Left hindlimb (tissue), 1 donor: ENCODE data around the gene TMEM87B.

Experiments used
- DNase-seq: peaks from one replicate; pipeline ENCODE4 v3.0.0-alpha.2; 2018

TMEM87B gene, protein sequence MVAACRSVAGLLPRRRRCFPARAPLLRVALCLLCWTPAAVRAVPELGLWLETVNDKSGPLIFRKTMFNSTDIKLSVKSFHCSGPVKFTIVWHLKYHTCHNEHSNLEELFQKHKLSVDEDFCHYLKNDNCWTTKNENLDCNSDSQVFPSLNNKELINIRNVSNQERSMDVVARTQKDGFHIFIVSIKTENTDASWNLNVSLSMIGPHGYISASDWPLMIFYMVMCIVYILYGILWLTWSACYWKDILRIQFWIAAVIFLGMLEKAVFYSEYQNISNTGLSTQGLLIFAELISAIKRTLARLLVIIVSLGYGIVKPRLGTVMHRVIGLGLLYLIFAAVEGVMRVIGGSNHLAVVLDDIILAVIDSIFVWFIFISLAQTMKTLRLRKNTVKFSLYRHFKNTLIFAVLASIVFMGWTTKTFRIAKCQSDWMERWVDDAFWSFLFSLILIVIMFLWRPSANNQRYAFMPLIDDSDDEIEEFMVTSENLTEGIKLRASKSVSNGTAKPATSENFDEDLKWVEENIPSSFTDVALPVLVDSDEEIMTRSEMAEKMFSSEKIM

DNA sequence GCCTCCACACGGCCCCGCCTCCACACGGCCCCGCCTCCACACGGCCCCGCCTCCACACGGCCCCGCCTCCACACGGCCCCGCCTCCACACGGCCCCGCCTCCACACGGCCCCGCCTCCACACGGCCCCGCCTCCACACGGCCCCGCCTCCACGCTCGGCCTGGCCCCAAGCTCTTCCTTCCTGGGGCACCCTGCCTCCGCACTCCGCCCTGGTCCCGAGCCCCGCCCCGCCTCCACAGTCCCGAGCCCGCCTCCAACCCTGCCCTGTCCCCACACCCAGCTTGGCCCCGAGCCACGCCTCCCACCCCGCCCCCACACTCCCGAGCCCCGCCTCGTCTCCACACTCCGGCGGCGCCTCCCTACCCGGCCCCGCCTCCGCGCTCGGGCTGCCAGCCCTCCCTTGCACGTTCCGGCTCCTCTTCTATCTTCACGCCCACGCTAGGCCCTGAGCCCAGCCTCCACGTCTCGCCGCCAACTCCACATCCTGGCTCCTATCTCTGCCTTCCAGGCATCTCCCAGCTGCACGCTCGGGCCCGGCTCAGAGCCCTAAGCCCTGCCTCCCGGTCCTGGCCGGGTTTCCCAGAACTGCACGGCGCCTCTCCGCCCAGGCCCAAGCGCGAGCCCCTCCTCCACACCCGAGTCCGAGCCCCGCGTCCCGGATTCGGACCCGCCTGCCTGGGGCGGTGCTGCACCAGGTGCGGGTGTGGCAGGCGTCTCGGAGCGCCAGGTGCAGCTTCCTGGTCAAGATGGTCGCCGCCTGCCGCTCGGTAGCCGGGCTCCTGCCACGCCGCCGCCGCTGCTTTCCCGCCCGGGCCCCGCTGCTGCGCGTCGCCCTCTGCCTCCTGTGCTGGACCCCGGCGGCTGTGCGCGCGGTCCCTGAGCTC is at the start of gene TMEM87B:
Gene TMEM87B (plus strand): TSS at position 423 of the 883 bp plus-strand sequence. CDS start 323 bp downstream, at position 746.
- DNase-seq, result peak; percentile 100

DNA sequence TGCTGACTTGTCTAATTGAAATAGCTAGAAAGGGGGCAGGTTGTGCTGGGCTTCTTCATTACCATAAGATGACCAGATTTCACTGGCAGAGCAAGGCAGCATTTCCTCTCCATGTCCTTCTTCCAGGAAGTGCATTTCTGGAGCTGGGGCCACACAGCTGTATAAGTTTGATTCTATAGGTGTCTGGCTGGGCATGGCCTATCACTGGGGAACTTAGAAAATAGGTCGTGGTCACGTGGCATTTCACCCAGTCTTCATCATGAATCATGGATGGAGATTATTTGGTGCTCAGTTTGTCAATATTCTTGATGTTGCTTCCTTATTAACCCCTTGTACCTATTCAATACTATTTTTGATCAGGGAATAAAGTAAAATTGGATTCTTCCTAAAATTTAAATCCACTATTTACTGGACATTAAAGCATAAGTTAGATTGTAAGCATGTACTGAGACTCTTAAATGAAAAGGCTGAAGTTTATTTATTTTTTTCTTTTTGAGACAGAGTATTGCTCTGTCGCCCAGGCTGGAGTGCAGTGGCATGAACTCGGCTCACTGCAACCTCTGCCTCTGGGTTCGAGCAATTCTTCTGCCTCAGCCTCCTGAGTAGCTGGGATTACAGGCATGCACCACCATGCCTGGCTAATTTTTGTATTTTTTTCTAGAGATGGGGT is 49.5 kb upstream of the TMEM87B start:
- DNase-seq, result no peak

DNA sequence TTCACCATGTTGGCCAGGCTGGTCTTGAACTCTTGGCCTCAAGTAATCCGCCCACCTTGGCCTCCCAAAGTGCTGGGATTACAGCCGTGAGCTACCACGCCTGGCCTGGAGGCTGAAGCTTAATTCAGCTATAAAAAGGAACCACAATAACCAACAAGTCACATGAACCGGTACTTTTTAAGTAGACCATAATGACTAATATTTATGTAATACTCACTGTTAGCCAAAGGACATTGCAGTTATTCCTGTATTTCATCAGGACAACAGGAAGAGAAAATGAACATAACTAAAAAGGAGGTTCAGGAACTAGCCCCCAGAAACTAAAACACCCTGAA is 49.0 kb upstream of the TMEM87B start:
- DNase-seq, result no peak

DNA sequence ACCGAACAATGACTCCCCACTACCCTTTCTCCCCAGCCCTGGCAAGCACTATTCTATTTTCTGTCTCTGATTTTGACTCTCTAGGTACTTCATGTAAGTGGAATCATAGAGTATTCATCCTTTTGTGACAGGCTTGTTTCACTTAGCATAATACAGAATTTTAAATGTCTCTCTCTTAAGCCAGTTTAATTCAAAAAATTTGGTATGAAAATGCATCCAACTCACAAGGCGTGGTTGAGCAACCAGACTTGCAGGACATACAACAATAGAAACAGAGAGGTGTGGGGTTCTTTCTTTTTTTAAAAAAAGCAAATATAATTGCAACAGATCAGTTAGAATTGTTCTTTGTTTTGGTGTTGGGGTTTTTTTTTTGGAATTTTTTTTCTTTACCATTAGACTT is 47.6 kb upstream of the TMEM87B start:
- no peak for DNase-seq

DNA sequence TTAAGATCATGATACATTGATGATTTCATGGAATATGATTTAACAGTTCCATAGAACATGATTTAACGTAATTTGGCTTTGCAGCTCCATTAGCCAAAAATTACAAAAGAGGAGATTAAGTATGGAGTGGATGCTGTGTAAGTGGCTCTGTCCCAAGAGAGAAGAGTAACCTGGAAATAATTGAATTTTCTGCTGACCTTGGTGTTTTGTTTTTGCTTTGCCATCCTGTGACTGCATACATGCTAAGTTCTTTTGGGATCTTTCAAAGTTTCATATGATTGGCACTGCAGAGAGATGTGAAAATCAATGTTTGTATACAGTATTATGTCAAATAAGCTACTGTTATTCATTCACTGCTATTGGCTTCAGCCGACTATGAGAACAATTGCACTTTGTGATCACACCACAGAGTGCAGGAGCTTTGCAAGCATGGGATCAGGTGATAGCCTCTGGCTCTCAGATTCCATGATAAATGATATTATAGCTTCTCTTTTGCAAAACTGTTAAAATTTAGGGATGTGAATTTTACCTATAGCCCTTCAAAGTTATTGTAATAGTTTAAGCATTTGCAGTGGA is 46.1 kb upstream of the TMEM87B start:
- no peak for DNase-seq

DNA sequence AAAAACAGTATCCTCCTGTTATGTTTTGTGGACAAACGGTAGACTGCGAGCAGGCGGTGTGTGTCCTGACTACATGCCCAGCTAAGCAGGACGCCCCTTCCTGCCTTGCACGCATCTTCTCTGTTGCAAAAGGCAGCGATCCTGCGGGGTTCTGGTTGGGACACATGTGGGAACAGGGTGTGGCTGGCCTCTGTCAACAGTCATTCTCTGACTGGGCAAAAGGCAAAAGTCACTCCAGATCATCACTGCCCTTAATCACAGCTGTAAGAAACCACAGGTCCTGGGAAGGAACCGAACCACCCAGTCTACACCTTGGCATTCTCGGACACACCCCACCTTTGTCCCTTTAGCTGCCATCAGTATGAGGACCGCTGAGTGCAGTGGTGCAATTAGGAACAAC is 44.3 kb upstream of the TMEM87B start:
- no peak for DNase-seq

DNA sequence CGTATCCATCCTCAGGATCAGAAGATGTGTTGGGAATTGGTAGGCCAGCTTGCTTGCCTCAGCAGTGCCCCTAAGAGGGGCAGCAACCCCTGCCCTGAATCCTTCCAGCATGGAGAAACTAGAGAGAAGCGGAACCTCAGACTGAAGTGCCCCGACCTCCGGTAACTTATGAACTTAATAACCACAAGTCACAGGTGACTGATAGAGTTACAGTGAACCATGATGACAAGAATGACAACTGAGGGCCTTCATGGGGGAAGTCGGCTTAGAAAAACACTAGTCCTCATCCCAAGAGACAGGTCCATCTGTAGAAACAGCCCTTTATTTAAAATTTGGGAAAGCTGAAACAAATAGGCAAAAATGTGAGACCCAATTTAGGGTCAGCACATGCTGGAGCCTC is 42.5 kb upstream of the TMEM87B start:
- no peak for DNase-seq

DNA sequence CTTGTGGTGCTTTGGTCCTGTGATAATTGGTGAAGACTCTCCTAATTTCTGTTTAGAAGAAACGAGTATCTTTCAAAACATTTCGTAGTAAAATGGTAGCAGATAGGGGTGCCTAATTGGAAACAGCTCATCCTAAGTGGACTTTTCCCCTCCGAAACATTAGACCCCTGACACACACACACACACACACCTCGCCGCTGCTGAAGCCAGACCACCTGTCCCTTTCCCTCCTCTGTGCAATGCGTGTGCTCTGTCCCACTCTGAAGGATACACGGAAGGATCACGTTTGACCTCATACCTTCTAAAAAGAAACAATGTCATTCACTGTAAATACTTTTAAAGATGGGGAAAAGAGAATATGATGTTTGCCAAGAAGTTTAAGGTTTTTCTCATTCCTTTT is 36.2 kb upstream of the TMEM87B start:
- no peak for DNase-seq

DNA sequence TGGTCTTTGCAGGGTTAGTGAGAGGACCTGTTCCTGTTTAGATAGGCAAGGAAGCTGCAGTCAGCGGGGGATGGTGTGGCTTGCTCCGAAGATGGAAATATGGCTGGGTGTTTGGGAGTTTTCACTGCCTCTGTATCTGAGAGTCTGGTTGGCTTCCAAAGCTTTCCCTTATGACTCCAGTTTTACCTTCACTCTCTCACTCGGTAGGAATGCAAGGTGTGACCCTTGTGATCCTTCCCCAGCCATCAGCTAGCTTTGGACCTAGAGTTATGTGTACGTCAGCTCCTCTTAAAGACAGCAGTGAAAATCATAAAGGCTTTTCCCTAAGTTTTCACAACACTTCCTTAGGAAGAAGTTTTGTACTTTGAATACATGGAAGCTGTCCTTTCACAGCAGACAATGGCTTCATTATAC is 35.5 kb upstream of the TMEM87B start:
- no peak for DNase-seq

DNA sequence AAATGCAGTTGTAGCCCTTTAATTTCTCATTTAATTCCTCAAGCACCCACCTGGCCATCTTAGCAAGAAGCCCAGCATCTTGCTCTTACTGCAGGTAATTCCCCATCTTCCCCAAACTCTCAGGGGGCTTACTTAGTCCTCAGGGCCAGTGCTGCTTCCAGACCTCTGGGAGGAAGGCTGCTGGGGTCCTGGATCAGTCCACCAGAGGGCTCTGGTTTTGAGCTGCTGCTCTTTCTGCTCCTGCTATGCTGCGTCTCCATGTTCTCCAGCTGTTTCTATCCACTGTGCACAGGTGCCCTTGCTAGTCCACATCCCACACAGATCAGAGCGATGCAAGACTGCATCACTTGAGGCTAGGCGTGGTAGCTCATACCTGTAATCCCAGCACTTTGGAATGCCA is 34.5 kb upstream of the TMEM87B start:
- no peak for DNase-seq

DNA sequence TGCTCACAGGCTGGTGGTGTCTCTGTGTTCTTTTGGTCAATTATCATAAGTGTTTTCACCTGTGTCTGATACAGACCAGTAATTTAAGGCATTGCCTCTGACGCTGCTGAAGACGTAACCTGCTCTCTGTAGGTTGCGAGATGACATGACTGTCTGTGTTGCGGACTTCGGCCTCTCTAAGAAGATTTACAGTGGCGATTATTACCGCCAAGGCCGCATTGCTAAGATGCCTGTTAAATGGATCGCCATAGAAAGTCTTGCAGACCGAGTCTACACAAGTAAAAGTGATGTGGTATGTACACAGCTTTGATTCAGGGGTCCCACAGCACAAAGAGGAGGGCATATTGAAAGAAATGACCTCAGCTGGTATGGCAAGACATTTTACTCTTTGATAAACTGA is 33.8 kb upstream of the TMEM87B start:
- no peak for DNase-seq

DNA sequence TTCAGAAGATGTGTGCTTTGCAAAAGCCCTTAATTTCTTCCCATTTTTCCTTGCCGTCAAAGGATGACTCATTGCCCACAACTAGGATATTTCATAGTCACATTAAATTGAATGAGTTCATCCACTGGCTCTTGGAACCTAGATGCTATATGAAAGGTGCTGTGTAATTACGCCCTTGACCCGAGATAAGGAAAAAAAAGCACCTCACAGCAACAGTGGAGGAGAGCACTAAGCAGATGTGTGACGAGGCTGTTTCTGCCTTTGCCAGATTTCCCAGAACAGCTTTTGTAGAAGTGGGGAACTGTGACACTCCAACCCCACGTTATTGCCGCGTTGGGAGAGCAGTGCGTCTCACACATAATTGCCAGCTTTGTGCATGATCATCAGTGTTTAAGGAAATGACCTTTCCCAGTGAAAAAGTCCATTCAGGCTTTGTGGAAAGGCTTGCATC is 33.3 kb upstream of the TMEM87B start:
- DNase-seq, result no peak

DNA sequence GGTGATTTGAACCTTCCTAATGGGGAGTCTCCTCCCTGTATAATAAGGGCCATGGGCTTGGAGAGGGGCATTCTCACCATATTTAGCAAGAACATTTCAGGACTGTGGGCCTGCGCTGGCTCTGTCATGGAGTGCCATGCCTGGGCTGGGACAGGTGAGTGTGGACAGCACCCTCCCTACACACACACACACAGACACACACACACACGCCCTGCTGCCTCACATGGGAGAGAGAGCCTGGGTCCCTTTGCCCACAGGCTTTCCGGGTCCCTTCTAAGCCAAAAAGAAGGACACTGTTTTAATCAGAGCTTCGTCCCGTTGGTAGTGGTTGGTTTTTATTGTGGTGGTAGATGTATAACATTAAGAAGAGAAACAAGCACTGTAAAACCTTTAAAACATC is 31.4 kb upstream of the TMEM87B start:
- no peak for DNase-seq

DNA sequence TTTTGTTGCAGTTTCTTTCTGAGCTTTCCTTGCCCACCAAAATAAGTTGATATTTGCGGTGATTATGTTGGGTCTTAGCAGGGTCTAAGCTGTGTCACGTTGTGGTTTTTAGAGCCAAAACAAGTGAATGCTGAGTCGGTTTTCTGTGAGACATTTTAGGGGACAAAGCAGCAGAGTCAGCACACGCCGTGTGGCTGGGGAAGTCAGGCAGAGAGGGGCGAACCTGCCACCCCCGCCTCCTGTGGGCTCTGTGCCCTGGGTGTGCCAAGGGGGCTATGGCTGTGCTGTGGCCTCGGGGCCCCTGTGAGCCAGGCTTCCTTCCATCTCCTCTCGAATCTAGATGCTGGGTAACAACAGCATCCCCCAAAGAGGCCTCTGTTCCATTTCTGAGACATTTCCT is 30.8 kb upstream of the TMEM87B start:
- DNase-seq, result no peak

DNA sequence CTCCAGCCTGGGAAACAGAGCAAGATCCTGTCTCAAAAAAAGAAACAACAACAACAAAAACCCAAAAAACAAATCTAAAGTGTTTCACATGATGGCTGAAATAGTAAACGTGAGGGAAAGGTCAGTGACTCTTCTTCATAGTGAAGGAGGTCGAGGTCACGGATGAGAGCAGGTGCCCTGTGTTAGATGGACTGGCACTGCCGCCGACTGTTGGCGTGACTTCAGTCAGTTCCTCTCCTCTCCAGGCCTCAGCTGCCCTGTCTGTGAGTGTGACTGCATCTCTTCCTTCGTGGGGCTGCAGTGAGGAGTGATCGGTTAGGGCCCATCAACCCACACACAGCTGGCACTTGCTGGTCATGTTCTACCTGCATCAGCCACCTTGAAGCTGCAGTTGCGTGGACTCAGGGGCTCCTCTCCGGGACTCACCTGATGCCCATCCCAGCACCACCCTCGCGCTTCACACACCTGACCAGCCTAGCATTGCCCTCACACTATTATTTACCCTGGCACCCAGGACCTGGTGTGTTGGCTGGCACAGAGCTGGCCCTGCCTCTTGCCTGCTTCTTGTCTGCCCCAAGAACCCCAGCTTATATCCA is 30.1 kb upstream of the TMEM87B start:
- DNase-seq, result no peak

DNA sequence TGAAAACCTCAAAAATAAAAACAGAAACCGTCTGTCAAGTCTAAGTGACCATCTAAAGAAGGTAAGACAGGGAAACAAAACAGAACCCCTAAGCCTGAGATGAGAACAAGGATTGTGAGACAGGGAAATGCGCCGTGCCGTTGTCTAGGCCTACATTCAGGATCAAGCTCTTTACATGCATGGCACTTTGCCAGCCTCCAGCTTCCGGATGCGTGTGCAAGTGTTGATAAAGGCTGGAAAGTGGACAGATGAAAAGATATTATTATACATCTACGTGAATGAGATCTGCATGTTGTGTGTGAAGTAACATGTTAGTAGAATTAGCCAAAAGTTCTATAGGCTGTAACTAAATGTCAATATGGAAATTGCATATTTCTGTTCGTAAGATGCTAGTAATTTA is 28.6 kb upstream of the TMEM87B start:
- DNase-seq, result no peak

DNA sequence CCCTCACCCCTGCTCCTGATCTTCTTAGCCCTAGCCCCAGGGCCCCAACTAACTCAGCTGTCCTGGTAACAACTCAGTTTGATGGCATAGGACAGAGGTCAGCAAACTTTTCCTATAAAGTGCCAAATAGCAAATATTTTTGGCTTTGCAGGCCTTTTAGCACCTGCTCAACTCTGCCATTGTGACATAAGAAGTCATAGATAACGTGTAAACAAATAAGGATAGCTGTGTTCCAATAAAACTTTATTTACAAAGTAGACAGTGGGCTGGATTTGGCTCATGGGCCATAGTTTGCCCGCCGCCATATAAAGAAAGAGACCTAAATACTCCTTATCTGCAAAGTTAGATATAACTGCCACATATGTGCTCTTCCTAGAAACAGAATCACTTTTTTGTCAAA is 27.3 kb upstream of the TMEM87B start:
- DNase-seq, result no peak

DNA sequence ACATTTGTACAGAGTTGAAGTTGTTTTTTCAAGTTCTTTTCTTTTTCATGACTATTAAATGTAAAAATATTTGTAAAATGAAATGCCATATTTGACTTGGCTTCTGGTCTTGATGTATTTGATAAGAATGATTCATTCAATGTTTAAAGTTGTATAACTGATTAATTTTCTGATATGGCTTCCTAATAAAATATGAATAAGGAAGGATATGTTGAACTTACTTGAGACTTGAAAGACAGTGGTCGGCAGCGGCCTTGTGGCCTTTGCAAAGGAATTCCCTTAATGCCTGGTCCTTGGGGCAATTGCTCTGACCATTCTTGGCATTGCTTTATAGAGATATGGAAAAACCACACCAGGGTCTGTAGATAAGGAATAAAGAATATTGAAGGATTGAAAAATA is 25.9 kb upstream of the TMEM87B start:
- DNase-seq, result no peak

DNA sequence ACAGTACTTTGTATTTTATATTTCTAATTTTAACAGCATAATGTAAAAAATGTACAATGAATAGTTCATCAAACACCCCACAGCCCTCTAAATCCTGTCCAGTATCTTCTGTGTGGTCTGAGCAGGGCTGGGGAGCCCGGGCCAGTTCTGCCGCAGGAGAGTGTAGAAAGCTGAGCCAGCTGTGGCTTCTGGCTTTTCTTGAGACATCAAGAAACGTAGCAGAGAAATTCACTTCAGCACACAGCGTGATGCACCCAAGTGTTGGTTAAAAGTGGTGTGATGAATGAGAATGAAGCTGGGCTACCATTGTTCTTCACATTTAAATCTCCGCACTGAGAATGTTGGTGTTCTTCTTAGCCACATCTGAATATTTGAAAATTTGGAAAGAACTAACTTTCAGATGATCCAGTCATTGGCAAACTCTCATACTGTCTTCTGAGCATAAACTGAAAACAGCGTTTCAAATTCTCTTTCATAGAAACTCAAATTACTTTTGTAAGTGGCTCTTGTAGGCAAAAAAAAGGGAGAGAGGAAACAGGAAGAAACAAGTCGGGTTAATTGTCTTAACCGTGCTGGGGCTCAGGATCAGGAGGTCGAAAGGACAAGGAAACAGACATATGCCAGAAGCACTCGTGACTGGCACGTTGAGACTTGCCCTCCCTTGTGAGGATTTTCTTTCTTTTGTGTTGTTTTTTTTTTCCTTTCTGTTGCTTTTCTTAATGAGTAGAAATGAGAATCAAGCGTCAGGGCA is 23.4 kb upstream of the TMEM87B start:
- DNase-seq, result no peak

DNA sequence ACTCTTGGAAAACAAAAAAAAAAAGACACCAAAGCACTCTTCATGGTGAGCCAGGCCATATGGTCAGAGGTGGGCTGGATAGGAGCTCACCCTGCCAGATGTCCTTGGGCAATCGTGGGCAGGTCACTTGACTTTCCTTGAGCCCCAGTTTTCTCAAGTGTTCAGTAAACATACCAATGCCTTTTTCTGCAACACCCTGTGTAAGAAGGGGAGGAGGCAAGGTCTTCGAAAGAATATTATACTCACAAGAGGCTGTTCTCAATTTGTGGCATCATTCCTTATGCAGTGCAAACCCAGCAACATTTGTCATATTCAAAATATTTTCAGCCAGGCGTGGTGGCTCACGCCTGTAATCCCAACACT is 22.9 kb upstream of the TMEM87B start:
- DNase-seq, result no peak

DNA sequence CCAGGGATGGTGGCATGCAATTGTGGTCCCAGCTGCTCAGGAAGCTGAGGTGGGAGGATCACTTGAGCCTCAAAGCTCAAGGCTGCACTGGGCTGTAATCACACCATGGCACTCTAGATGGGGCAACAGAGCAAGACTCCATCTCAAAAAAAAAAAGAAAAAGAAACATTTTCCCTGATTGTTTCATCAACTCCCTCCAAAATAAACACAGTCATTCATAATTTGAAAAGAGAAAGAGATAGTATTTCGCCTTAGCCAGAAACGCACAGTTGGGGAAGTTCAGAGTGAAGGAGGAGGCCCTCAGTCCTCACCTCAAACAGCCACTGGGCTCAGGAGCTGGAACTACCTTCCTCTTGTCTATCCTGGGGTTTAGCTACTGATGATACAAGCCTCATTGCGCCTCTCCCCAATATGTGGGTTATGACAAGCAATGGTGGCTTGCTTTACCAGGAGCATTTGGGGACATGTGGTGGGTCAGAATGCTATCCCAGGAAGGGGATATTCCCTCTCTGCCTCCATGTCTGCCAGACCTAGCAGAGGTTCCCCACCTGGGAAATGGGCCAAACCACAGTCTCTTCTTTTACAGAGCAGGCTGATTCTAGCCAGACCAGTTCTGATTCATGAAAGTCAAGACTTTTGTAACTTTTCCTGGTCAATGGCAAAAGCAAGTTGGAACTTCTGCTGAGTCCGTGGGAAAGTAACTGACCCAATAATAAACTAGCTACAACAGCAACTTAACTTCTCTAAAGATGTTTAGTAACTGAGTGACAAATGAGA is 22.2 kb upstream of the TMEM87B start:
- peak; percentile 53 for DNase-seq
